Activated naive CD4-positive, alpha-beta T cell treated with anti-CD3 and anti-CD28 coated beads, Interleukin-2, amount 50 U/mL, for 72 hours (primary cell): ENCODE measurements around the gene C19orf12. TPM values are rescaled to one million over a fixed set of nuclear protein-coding genes. Genes with fewer than 3 reads are reported as not detected.

Source experiments
- ATAC-seq, 2 donors: fragments of 150-1000 bp; cut with Tn5 transposase; 2 replicates each; pipeline ENCODE4 v1.10.0; 2021; ENCODE audit warnings: mild to moderate bottlenecking in 2 of 2, moderate library complexity in 2 of 2
- DNase-seq, 2 donors: peaks; one replicate each; pipeline ENCODE4 v3.0.0; 2021 to 2022; ENCODE audit warnings: low spot score in 2 of 2
- H3K27ac Mint-ChIP-seq, 2 donors: one replicate each; pipeline ENCODE4 v1.8.0; 2022; ENCODE audit warnings: mild to moderate bottlenecking in 2 of 2, mixed read lengths in 2 of 2
- H3K36me3 Mint-ChIP-seq, 2 donors: one replicate each; pipeline ENCODE4 v1.8.0; 2022; ENCODE audit warnings: mixed read lengths in 2 of 2
- H3K9me3 Mint-ChIP-seq, 2 donors: one replicate each; pipeline ENCODE4 v1.8.0; 2022; ENCODE audit warnings: mixed read lengths in 2 of 2
- total RNA-seq, 2 donors: library from RNA; stranded (reverse); gene quantifications; one replicate each; pipeline ENCODE4 v1.2.3, GENCODE V29; 2022

The C19orf12 gene
- total RNA-seq, 2 donors from 2014 or later = 30.9 to 33.9 TPM

GRCh38 chr19:29706635-29707034 is 8.4 kb downstream of the C19orf12 start:
- Mint-ChIP-seq H3K9me3 (no peaks in the 10 kb centered on the region), H3K36me3 (peaks cover 0 to 27% of the 10 kb centered on the region in 2 donors), H3K27ac (peak overlapping the region; percentile 89 to 98)
- DNase-seq (no peak), ATAC-seq (no peak)

GRCh38 chr19:29705706-29706105 is 9.4 kb downstream of the C19orf12 start:
- ATAC-seq = no peak
- no peak for DNase-seq
- Mint-ChIP-seq H3K9me3 (no peaks in the 10 kb centered on the region), H3K27ac (peak overlapping the region; percentile 89 to 98), H3K36me3 (peaks cover 0 to 24% of the 10 kb centered on the region in 2 donors)

GRCh38 chr19:29704562-29705558 is 10.2 kb downstream of the C19orf12 start:
- Mint-ChIP-seq H3K9me3 (no peaks in the 10 kb centered on the region), H3K36me3 (peaks cover 0 to 24% of the 10 kb centered on the region in 2 donors)
- DNase-seq = no peak

GRCh38 chr19:29702963-29703320 is 12.1 kb downstream of the C19orf12 start:
- Mint-ChIP-seq H3K27ac (no peak overlapping the region), H3K36me3 (peaks cover 0 to 24% of the 10 kb centered on the region in 2 donors), H3K9me3 (no peaks in the 10 kb centered on the region)
- DNase-seq (no peak), ATAC-seq (no peak)

More at GRCh38 chr19:29704562-29705558, 10.2 kb downstream of the C19orf12 start:
- peak overlapping the region; percentile 89 to 98 for H3K27ac Mint-ChIP-seq
- peak; percentile 83 to 89 for ATAC-seq

- DNase-seq (no peak), ATAC-seq (no peak)
- Mint-ChIP-seq H3K36me3 (peaks cover 0 to 24% of the 10 kb centered on the region in 2 donors), H3K9me3 (no peaks in the 10 kb centered on the region), H3K27ac (no peak overlapping the region)
Observed at GRCh38 chr19:29702161-29702962, 12.7 kb downstream of the C19orf12 start.

GRCh38 chr19:29700498-29700897 is 14.6 kb downstream of the C19orf12 start:
- DNase-seq (no peak), ATAC-seq (no peak)
- peaks cover 0 to 9% of the 10 kb centered on the region in 2 donors for H3K36me3 Mint-ChIP-seq
- peak overlapping the region in 1 of 2 donors; percentile 84 for H3K27ac Mint-ChIP-seq
- no peaks in the 10 kb centered on the region for H3K9me3 Mint-ChIP-seq

- ATAC-seq = no peak
- peaks cover 0 to 5% of the 10 kb centered on the region in 2 donors for H3K36me3 Mint-ChIP-seq
- no peak overlapping the region for H3K27ac Mint-ChIP-seq
- H3K9me3 Mint-ChIP-seq = no peaks in the 10 kb centered on the region
- no peak for DNase-seq
Observed at GRCh38 chr19:29699861-29700260, 15.2 kb downstream of the C19orf12 start.

GRCh38 chr19:29697523-29698261 is 17.4 kb downstream of the C19orf12 start:
- Mint-ChIP-seq H3K27ac (peak overlapping the region in 1 of 2 donors; percentile 83), H3K9me3 (no peaks in the 10 kb centered on the region), H3K36me3 (no peaks in the 10 kb centered on the region)
- ATAC-seq = no peak
- DNase-seq = no peak

GRCh38 chr19:29696565-29696846 is 18.6 kb downstream of the C19orf12 start:
- Mint-ChIP-seq H3K36me3 (no peaks in the 10 kb centered on the region), H3K9me3 (no peaks in the 10 kb centered on the region), H3K27ac (no peak overlapping the region)
- ATAC-seq (no peak), DNase-seq (no peak)

GRCh38 chr19:29695765-29696564 is 19.1 kb downstream of the C19orf12 start:
- ATAC-seq (no peak), DNase-seq (no peak)
- H3K9me3 Mint-ChIP-seq = no peaks in the 10 kb centered on the region
- peaks cover 0 to under 1% of the 10 kb centered on the region in 2 donors for H3K36me3 Mint-ChIP-seq
- H3K27ac Mint-ChIP-seq = peak overlapping the region in 1 of 2 donors; percentile 80

- Mint-ChIP-seq H3K9me3 (no peaks in the 10 kb centered on the region), H3K27ac (peak overlapping the region in 1 of 2 donors; percentile 80), H3K36me3 (peaks cover 0 to 9% of the 10 kb centered on the region in 2 donors)
- peak; percentile 97 to 98 for ATAC-seq
- DNase-seq = peak; percentile 79 to 82
Observed at GRCh38 chr19:29694669-29695627, 20.1 kb downstream of the C19orf12 start.

- peaks cover 4 to 7% of the 10 kb centered on the region in 2 donors for H3K9me3 Mint-ChIP-seq
- H3K36me3 Mint-ChIP-seq = peaks cover 0 to 17% of the 10 kb centered on the region in 2 donors
Observed at GRCh38 chr19:29694161-29694560, 20.9 kb downstream of the C19orf12 start.

GRCh38 chr19:29690842-29691241 is 24.2 kb downstream of the C19orf12 start:
- DNase-seq = peak in 1 of 2 donors; percentile 65
- ATAC-seq = peak; percentile 53 to 63
- peak overlapping the region in 1 of 2 donors; percentile 77 for H3K27ac Mint-ChIP-seq
- H3K36me3 Mint-ChIP-seq = peaks cover 0 to 26% of the 10 kb centered on the region in 2 donors
- peaks cover 4 to 7% of the 10 kb centered on the region in 2 donors for H3K9me3 Mint-ChIP-seq

More at GRCh38 chr19:29694161-29694560, 20.9 kb downstream of the C19orf12 start:
- DNase-seq (no peak), ATAC-seq (peak in 1 of 2 donors; percentile 2)
- H3K27ac Mint-ChIP-seq = peak overlapping the region in 1 of 2 donors; percentile 80

- no peak for DNase-seq
- Mint-ChIP-seq H3K36me3 (peaks cover 0 to 26% of the 10 kb centered on the region in 2 donors), H3K9me3 (peaks cover 4 to 7% of the 10 kb centered on the region in 2 donors), H3K27ac (peak overlapping the region; percentile 49 to 61)
- ATAC-seq = peak; percentile 11 to 21
Observed at GRCh38 chr19:29687897-29688728, 26.9 kb downstream of the C19orf12 start.
